A673 (cell line): Measurements from ENCODE around the gene CLDN5. TPM values are rescaled to one million over a fixed set of nuclear protein-coding genes. Genes with fewer than 3 reads are reported as not detected.

ENCODE experiments used
- BruUV-seq: library from RNA; stranded (reverse); fragments of 400-500 nt; replicated peaks from 2 replicates; lab custom pipeline; 2021; lab: Mats Ljungman, UMichigan
- CTCF ChIA-PET: fragments of 300-600 bp; sonication (Branson Sonifier 250); formaldehyde crosslinking; loops from one replicate; lab custom pipeline; 2022; ENCODE audit warnings: antibody characterized with exemption; lab: Charles Lee
- POLR2A ChIA-PET: fragments of 300-600 bp; sonication (Branson Sonifier 250); formaldehyde crosslinking; loops from one replicate; lab custom pipeline; 2022; ENCODE audit warnings: antibody characterized with exemption; ENCODE audit not compliant: low non-redundant PET; lab: Charles Lee
- DNase-seq: peaks from one replicate; pipeline ENCODE4 v3.0.0-alpha.2; 2015; ENCODE audit warnings: low spot score
- H3K27ac ChIP-seq: fragments of 200-600 bp; sonication (generic); 2 replicates; pipeline ENCODE4 v1.5.1; 2016; ENCODE audit warnings: mixed run types, low read depth, mild to moderate bottlenecking, mixed read lengths, antibody characterized with exemption, low read length; ENCODE audit not compliant: poor library complexity, severe bottlenecking
- H3K27me3 ChIP-seq: fragments of 200-600 bp; sonication (generic); replicated peaks from 2 replicates; pipeline ENCODE4 v1.6.1; 2017; ENCODE audit warnings: mixed run types, low read depth, mild to moderate bottlenecking, mixed read lengths, antibody characterized with exemption, low read length; ENCODE audit not compliant: insufficient read depth, poor library complexity
- H3K36me3 ChIP-seq: fragments of 200-600 bp; sonication (generic); 2 replicates; pipeline ENCODE4 v1.6.1; 2016; ENCODE audit warnings: mixed run types, mild to moderate bottlenecking, mixed read lengths, antibody characterized with exemption, low read length; ENCODE audit not compliant: insufficient read depth, poor library complexity, severe bottlenecking
- H3K4me1 ChIP-seq: fragments of 200-600 bp; sonication (generic); 2 replicates; pipeline ENCODE4 v1.6.1; 2017; ENCODE audit warnings: mixed run types, mild to moderate bottlenecking, mixed read lengths, antibody characterized with exemption, low read length; ENCODE audit not compliant: insufficient read depth, poor library complexity, severe bottlenecking
- H3K4me3 ChIP-seq: fragments of 200-600 bp; sonication (generic); 2 replicates; pipeline ENCODE4 v1.5.1; 2016; ENCODE audit warnings: low read depth, mixed run types, mild to moderate bottlenecking, mixed read lengths, low read length; ENCODE audit not compliant: poor library complexity, severe bottlenecking
- H3K9me3 ChIP-seq: fragments of 200-600 bp; sonication (generic); 2 replicates; pipeline ENCODE4 v1.6.1; 2016; ENCODE audit warnings: mixed run types, low read depth, mild to moderate bottlenecking, mixed read lengths, antibody characterized with exemption, low read length; ENCODE audit not compliant: poor library complexity, severe bottlenecking
- EZH2 ChIP-seq: fragments of 200-600 bp; sonication (generic); IDR thresholded peaks from 2 replicates; pipeline ENCODE4 v1.6.1; 2017; ENCODE audit warnings: borderline replicate concordance, low read depth, mild to moderate bottlenecking, mixed read lengths, antibody characterized with exemption, low read length; ENCODE audit not compliant: poor library complexity, severe bottlenecking
- intact Hi-C: fragments of 100-400 bp; cut with micrococcal nuclease; formaldehyde crosslinking; loops from one replicate; pipeline ENCODE4 v1.10.0; 2022; ENCODE audit not compliant: unreplicated experiment
- total RNA-seq: library from RNA; stranded (reverse); gene quantifications from 2 replicates; pipeline ENCODE4 v1.2.3, GENCODE V29; 2021
- TF ChIP-seq, protein P1 (sequence below): fragments of 300-800, 200-600 bp; sonication (generic); conservative IDR thresholded peaks from 2 replicates; pipeline ENCODE4 v1.5.1; 2017; ENCODE audit warnings: low read depth, mild to moderate bottlenecking, antibody characterized with exemption, low read length, moderate library complexity, mixed read lengths

The CLDN5 gene
- total RNA-seq, 1 experiment from 2014 or later: 0.21 TPM

DNA sequence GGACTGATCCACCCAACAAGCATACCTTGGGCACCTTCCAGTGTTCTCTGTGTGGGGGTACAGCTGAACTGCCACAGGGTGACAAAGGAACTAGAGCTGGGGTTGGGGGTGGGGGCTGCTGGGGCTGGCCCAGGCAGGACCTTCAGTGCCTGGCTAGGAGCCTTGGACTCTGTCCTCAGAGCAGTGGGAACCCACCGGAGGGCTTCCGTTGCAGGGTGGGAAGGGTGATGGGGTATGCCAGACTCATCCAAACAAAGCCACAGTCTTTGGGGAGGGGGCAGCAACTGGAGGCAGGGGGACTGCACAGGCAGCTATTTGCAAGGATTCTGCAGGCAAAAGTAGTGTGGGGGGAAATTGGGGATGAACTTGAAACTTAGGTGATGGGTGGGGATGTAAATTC lies 35.7 kb upstream of the CLDN5 start:
- Histone ChIP-seq H3K27me3 (no peaks in the 10 kb centered on the region), H3K4me3 (no peak overlapping the region), H3K27ac (no peak overlapping the region), H3K4me1 (no peaks in the 10 kb centered on the region), H3K9me3 (no peaks in the 10 kb centered on the region), H3K36me3 (no peaks in the 10 kb centered on the region)
- no peak for DNase-seq
- POLR2A ChIA-PET: no interaction called here
- CTCF ChIA-PET: no interaction called here
- intact Hi-C loops: no loop called here
- TF ChIP-seq EZH2: no peak
- TF ChIP-seq, protein P1, sequence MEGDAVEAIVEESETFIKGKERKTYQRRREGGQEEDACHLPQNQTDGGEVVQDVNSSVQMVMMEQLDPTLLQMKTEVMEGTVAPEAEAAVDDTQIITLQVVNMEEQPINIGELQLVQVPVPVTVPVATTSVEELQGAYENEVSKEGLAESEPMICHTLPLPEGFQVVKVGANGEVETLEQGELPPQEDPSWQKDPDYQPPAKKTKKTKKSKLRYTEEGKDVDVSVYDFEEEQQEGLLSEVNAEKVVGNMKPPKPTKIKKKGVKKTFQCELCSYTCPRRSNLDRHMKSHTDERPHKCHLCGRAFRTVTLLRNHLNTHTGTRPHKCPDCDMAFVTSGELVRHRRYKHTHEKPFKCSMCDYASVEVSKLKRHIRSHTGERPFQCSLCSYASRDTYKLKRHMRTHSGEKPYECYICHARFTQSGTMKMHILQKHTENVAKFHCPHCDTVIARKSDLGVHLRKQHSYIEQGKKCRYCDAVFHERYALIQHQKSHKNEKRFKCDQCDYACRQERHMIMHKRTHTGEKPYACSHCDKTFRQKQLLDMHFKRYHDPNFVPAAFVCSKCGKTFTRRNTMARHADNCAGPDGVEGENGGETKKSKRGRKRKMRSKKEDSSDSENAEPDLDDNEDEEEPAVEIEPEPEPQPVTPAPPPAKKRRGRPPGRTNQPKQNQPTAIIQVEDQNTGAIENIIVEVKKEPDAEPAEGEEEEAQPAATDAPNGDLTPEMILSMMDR: no peak
- no TSS peak for BruUV-seq

- no peaks in the 10 kb centered on the region for H3K4me1 ChIP-seq
- intact Hi-C loops: no loop called here
- CTCF ChIA-PET: no interaction called here
- no peak overlapping the region for H3K4me3 ChIP-seq
- POLR2A ChIA-PET: no interaction called here
- H3K36me3 ChIP-seq: no peaks in the 10 kb centered on the region
- TF ChIP-seq, protein P1: no peak
- no peak for TF ChIP-seq EZH2
- BruUV-seq: no TSS peak
- no peaks in the 10 kb centered on the region for H3K27me3 ChIP-seq
- H3K9me3 ChIP-seq: no peaks in the 10 kb centered on the region
- DNase-seq: no peak
- H3K27ac ChIP-seq: no peak overlapping the region
Observed at GRCh38 chr22:19559324-19559811, 35.2 kb upstream of the CLDN5 start.

DNA sequence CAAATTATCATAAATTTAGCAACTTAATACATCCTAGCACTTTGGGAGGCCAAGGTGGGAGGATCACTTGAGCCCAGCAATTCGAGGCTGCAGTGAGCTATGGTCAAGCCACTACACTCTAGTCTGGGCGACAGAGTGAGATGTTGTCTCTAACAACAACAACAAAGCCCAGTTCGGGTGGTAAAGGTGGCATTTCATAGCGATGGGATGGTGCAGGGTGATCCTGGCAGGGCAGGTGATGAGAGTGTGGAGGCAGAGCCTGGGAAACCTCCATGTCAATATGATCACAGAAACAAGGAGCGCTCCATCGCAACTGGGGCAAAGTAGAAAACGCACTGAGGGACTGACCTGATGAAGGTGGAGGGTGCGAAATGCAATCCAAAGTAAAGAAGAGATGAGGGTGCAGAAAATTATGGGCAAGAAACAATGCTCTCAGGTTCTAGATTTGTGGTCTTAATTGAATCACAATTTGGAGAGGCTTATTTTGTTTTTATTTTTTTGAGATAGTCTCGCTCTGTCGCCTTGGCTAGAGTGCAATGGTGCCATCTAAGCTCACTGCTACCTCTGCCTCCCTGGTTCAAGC lies 32.8 kb upstream of the CLDN5 start:
- ChIA-PET CTCF (no interaction called here), POLR2A (no interaction called here)
- no peaks in the 10 kb centered on the region for H3K4me1 ChIP-seq
- H3K4me3 ChIP-seq: no peak overlapping the region
- H3K27me3 ChIP-seq: no peaks in the 10 kb centered on the region
- DNase-seq: no peak
- no peaks in the 10 kb centered on the region for H3K9me3 ChIP-seq
- TF ChIP-seq, protein P1: no peak
- TF ChIP-seq EZH2: no peak
- intact Hi-C loops: no loop called here
- H3K27ac ChIP-seq: no peak overlapping the region
- H3K36me3 ChIP-seq: no peaks in the 10 kb centered on the region
- no TSS peak for BruUV-seq
